HFF-Myc (cell line): ENCODE data around the gene NBEA.

ENCODE experiments used
- DNase-seq: peaks from one replicate; pipeline ENCODE4 v3.0.0-alpha.2; 2011; ENCODE audit warnings: low read depth; ENCODE audit errors: extremely low read depth
- H3K4me3 ChIP-seq: replicated peaks from 2 replicates; pipeline ENCODE4 v1.5.1; 2011; ENCODE audit warnings: low read depth, mild to moderate bottlenecking, control low read depth, low read length
- CTCF ChIP-seq: IDR thresholded peaks from 2 replicates; pipeline ENCODE4 v1.5.1; 2012; ENCODE audit warnings: mild to moderate bottlenecking, low read depth, low read length, control low read depth; ENCODE audit errors: missing control alignments

NBEA gene

GRCh38 chr13:35411059-35411744 is 469.1 kb downstream of the NBEA start:
- DNase-seq, result no peak
- no peak for TF ChIP-seq CTCF
- no peak overlapping the region for H3K4me3 ChIP-seq

DNA sequence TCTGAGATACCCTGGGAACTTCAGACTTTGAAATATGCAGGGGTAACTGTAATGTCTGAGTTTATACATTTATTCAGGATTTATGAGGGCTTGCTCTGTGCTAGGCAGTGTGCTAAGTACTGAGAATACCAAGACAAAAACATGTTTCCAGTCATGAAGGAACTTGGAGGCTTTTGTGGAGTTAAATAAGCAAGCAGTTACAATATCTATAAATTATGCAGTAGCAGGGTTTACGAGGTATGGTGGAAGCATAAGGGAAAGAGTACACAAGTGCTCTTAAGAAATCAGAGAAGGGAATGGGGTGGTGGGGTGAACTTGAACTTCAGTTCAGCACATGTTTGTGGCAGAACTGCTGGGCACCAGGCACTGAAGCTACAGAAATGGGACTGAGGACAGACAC is 506.4 kb downstream of the NBEA start:
- no peak for DNase-seq
- no peak overlapping the region for H3K4me3 ChIP-seq
- no peak for TF ChIP-seq CTCF

GRCh38 chr13:35449821-35450220 is 507.8 kb downstream of the NBEA start:
- no peak for TF ChIP-seq CTCF
- DNase-seq, result no peak
- no peak overlapping the region for H3K4me3 ChIP-seq

- no peak for TF ChIP-seq CTCF
- no peak overlapping the region for H3K4me3 ChIP-seq
- no peak for DNase-seq
Observed at GRCh38 chr13:35455022-35455421, 513.0 kb downstream of the NBEA start.

DNA sequence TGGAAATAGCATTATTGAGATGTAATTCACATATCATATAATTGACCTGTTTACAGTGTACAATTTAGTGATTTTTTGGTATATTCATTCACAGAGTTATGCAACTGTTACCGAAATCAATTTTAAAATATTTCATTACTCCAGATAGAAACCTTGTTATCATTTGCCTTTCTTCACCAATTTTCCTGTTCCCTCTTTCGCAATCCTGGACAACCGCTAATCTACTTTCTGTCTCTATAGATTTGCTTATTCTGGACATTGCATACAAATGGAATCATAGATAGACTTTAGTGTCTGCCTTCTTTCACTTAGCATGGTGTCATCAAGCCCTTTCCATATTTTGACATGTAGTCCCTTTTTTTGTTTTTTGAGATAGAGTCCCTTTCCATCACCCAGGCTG is 515.2 kb downstream of the NBEA start:
- TF ChIP-seq CTCF, result no peak
- no peak overlapping the region for H3K4me3 ChIP-seq
- DNase-seq, result no peak

DNA sequence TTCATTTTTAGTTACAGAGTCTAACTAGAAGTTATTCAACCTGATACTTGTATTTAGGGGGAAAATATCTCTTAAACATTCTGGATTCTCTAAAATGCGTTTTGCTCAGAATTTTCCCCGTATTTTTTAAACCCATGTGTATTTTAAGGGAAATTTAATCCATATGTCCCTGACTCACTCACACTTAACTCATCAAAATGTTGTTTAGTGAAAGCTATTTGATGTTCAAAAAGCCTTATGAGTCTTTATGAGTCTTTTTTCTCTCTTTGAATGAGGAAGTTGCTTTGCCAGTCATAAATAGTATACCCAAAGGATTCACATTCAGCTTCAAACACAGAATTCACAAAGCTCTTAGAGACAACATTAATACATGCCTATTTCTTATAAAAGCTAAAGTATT is 518.0 kb downstream of the NBEA start:
- TF ChIP-seq CTCF, result no peak
- no peak overlapping the region for H3K4me3 ChIP-seq
- no peak for DNase-seq

DNA sequence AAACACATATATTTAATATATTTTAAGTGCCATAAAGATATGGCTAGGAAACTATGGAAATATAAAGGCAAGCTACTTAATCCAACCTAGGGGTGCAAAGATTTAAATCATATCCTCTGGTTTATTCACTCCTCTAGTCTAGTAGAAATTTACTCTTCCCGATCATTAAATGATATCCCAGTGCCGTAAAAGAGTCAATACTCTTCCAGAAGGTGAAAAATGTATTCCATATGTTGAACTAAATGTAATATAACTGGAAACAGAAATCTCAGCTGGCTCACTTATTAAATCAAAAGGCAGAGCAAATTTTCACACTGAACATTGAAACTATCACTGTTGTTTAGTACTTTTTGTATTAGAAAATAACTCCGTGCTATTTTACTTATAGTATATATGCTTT is 523.3 kb downstream of the NBEA start:
- DNase-seq, result no peak
- no peak overlapping the region for H3K4me3 ChIP-seq
- TF ChIP-seq CTCF, result no peak
